DOHH2 (cell line): ENCODE measurements around the gene CCDC40.

Source experiments
- CTCF ChIP-seq: fragments of 200-600 bp; sonication (generic); IDR thresholded peaks from one replicate; pipeline ENCODE4 v1.5.1; 2014; ENCODE audit warnings: antibody characterized with exemption, mild to moderate bottlenecking, low read depth, low read length; ENCODE audit not compliant: poor library complexity, severe bottlenecking
- EZH2phosphoT487 ChIP-seq: fragments of 200-600 bp; sonication (generic); IDR thresholded peaks from 2 replicates; pipeline ENCODE4 v1.6.1; 2017; ENCODE audit warnings: borderline replicate concordance, mild to moderate bottlenecking, antibody characterized with exemption, low read length, moderate library complexity, mixed read lengths

- no peak for TF ChIP-seq CTCF
- no peak for TF ChIP-seq EZH2phosphoT487
Measured at GRCh38 chr17:80110927-80111701, 74.7 kb downstream of the CCDC40 start.
